Stomach (tissue), 4 donors: Measurements from ENCODE around the gene IL6ST.

Experiments
- EP300 ChIP-seq: sonication (generic); formaldehyde crosslinking; IDR thresholded peaks from one replicate; pipeline ENCODE4 v1.6.1; 2017; ENCODE audit warnings: antibody characterized with exemption
- POLR2A ChIP-seq, 4 donors: fragments of 450-650 bp; IDR thresholded peaks; one replicate each; pipeline ENCODE4 v1.6.1; 2016; ENCODE audit warnings: antibody characterized with exemption in 4 of 4, control low read depth in 2 of 4, mild to moderate bottlenecking in 1 of 4, moderate library complexity in 1 of 4

GRCh38 chr5:55920784-55921183, 74.0 kb downstream of the IL6ST start:
- TF ChIP-seq POLR2A (IDR thresholded peaks at IDR 0.05) (no peak), EP300 (no peak)
